ENCODE results near the gene GLP1R. TPM values are rescaled to one million over a fixed set of nuclear protein-coding genes. Genes with fewer than 3 reads are reported as not detected.

Gene GLP1R
- polyA plus RNA-seq, 2 of the 4 experiments (the other 2 are of a cell fraction) = not detected

DNA sequence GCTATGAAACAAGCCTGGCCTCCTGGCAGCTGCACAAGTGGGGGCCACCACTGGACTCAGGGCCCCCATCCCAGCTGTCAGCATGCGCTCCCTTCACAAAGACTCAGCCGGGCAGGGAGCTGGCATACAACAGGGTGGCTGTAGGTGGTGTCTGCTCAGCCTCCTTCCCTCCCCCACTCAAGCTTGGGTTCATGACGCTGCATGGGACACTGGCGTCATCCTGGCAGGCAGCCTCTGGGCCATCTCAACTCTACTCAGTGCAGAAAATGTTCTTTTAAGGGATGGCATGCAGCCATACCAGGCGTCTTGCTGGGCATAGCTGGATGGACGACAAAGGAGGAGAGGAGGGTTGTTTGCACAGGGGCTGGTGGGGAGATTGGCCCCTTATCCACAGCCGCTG, 35.9 kb downstream of the GLP1R start:
- ChIA-PET CTCF (interaction anchor here (1.0 kb wide), 1 partner anchor 9 kb away, joined by 4 read pairs; no protein-coding TSS in a partner anchor), POLR2A (no interaction called here)
- Histone ChIP-seq H3K4me3 (no peak overlapping the region), H3K4me2 (no peak overlapping the region), H3K27ac (no peak overlapping the region), H3K4me1 (no peaks in the 10 kb centered on the region), H3K9me3 (no peaks in the 10 kb centered on the region)
- no peak for DNase-seq (ENCODE audit: low read depth in 1 of 2, low spot score in 1 of 2)
- no peak for FAIRE-seq
- ATAC-seq = no peak
- TF ChIP-seq ESRRA (IDR thresholded peaks at IDR 0.05; ENCODE audit: borderline replicate concordance, low read length) (no peak), E2F6 (IDR thresholded peaks at IDR 0.05; ENCODE audit: borderline replicate concordance, low read depth) (no peak), CHD4 (IDR thresholded peaks at IDR 0.05; ENCODE audit: borderline replicate concordance) (no peak)
- TF ChIP-seq, protein P1, sequence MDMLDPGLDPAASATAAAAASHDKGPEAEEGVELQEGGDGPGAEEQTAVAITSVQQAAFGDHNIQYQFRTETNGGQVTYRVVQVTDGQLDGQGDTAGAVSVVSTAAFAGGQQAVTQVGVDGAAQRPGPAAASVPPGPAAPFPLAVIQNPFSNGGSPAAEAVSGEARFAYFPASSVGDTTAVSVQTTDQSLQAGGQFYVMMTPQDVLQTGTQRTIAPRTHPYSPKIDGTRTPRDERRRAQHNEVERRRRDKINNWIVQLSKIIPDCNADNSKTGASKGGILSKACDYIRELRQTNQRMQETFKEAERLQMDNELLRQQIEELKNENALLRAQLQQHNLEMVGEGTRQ (IDR thresholded peaks at IDR 0.05) = no peak
- 33% methylated on average over 2 of the region's 7 CpGs for WGBS (ENCODE audit: missing lambda C conversion rate)

GRCh38 chr6:39085129-39085797, 36.7 kb downstream of the GLP1R start:
- FAIRE-seq (no peak), ATAC-seq (no peak), DNase-seq (ENCODE audit: low read depth in 1 of 2, low spot score in 1 of 2) (no peak)
- Histone ChIP-seq H3K4me2 (no peak overlapping the region), H3K27ac (no peak overlapping the region), H3K4me3 (no peak overlapping the region), H3K9me3 (no peaks in the 10 kb centered on the region), H3K4me1 (no peaks in the 10 kb centered on the region)
- CTCF ChIA-PET = no interaction called here
- TF ChIP-seq RARB (CRISPR knock-in tag; IDR thresholded peaks at IDR 0.05) = no peak
- no peak for TF ChIP-seq MAZ (IDR thresholded peaks at IDR 0.05; ENCODE audit: borderline replicate concordance, low read depth, low read length)
- TF ChIP-seq HOXB5 (CRISPR knock-in tag; IDR thresholded peaks at IDR 0.05) = no peak
- TF ChIP-seq PHF8 (IDR thresholded peaks at IDR 0.05; ENCODE audit: borderline replicate concordance, low read depth) = no peak
- no peak for TF ChIP-seq CHD2 (IDR thresholded peaks at IDR 0.05; ENCODE audit: low read length, partially characterized antibody)
- no peak for TF ChIP-seq E2F6 (IDR thresholded peaks at IDR 0.05; ENCODE audit: borderline replicate concordance, low read depth)
- no peak for TF ChIP-seq SMC3 (IDR thresholded peaks at IDR 0.05)
- no peak for TF ChIP-seq EHF (CRISPR knock-in tag; IDR thresholded peaks at IDR 0.05)
- no peak for TF ChIP-seq CBX2 (IDR thresholded peaks at IDR 0.05; ENCODE audit: borderline replicate concordance, low read depth)
- no peak for TF ChIP-seq TP53 (CRISPR knock-in tag; IDR thresholded peaks at IDR 0.05)
- TF ChIP-seq ZNF302 (CRISPR knock-in tag; IDR thresholded peaks at IDR 0.05) = no peak
- TF ChIP-seq NPAS2 (CRISPR knock-in tag; IDR thresholded peaks at IDR 0.05; ENCODE audit: borderline replicate concordance) = no peak
- TF ChIP-seq ESRRA (IDR thresholded peaks at IDR 0.05; ENCODE audit: borderline replicate concordance, low read length) = no peak
- TF ChIP-seq, protein P2, sequence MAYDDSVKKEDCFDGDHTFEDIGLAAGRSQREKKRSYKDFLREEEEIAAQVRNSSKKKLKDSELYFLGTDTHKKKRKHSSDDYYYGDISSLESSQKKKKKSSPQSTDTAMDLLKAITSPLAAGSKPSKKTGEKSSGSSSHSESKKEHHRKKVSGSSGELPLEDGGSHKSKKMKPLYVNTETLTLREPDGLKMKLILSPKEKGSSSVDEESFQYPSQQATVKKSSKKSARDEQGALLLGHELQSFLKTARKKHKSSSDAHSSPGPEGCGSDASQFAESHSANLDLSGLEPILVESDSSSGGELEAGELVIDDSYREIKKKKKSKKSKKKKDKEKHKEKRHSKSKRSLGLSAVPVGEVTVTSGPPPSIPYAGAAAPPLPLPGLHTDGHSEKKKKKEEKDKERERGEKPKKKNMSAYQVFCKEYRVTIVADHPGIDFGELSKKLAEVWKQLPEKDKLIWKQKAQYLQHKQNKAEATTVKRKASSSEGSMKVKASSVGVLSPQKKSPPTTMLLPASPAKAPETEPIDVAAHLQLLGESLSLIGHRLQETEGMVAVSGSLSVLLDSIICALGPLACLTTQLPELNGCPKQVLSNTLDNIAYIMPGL (CRISPR knock-in tag; IDR thresholded peaks at IDR 0.05; ENCODE audit: borderline replicate concordance) = no peak
- 44% methylated on average over 5 of the region's 5 CpGs for WGBS (ENCODE audit: missing lambda C conversion rate)
- POLR2A ChIA-PET = no interaction called here

DNA sequence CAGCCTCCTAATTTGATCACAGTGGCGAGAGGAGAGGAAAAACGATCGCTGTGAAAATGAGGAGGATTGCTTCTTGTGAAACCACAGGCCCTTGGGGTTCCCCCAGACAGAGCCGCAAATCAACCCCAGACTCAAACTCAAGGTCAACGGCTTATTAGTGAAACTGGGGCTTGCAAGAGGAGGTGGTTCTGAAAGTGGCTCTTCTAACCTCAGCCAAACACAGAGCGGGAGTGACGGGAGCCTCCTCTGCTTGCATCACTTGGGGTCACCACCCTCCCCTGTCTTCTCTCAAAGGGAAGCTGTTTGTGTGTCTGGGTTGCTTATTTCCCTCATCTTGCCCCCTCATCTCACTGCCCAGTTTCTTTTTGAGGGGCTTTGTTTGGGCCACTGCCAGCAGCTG, 37.7 kb downstream of the GLP1R start:
- Histone ChIP-seq H3K4me1 (no peaks in the 10 kb centered on the region), H3K27ac (no peak overlapping the region), H3K9me3 (no peaks in the 10 kb centered on the region), H3K4me2 (no peak overlapping the region), H3K4me3 (no peak overlapping the region)
- POLR2A ChIA-PET = no interaction called here
- ATAC-seq = no peak
- no peak for DNase-seq (ENCODE audit: low read depth in 1 of 2, low spot score in 1 of 2)
- CTCF ChIA-PET = interaction anchor here (1.1 kb wide), 1 partner anchor 16 kb away, joined by 3 read pairs; no protein-coding TSS in a partner anchor
- TF ChIP-seq CHD2 (IDR thresholded peaks at IDR 0.05; ENCODE audit: low read length, partially characterized antibody) (no peak), HOXA7 (CRISPR knock-in tag; IDR thresholded peaks at IDR 0.05) (no peak), ZFP36 (IDR thresholded peaks at IDR 0.05; ENCODE audit: borderline replicate concordance, partially characterized antibody) (no peak), MYC (IDR thresholded peaks at IDR 0.05; ENCODE audit: borderline replicate concordance, low read length) (no peak), TFCP2L1 (CRISPR knock-in tag; IDR thresholded peaks at IDR 0.05) (no peak)
- TF ChIP-seq, protein P3, sequence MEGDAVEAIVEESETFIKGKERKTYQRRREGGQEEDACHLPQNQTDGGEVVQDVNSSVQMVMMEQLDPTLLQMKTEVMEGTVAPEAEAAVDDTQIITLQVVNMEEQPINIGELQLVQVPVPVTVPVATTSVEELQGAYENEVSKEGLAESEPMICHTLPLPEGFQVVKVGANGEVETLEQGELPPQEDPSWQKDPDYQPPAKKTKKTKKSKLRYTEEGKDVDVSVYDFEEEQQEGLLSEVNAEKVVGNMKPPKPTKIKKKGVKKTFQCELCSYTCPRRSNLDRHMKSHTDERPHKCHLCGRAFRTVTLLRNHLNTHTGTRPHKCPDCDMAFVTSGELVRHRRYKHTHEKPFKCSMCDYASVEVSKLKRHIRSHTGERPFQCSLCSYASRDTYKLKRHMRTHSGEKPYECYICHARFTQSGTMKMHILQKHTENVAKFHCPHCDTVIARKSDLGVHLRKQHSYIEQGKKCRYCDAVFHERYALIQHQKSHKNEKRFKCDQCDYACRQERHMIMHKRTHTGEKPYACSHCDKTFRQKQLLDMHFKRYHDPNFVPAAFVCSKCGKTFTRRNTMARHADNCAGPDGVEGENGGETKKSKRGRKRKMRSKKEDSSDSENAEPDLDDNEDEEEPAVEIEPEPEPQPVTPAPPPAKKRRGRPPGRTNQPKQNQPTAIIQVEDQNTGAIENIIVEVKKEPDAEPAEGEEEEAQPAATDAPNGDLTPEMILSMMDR (IDR thresholded peaks at IDR 0.05) = no peak
- 47% methylated on average over 7 of the region's 7 CpGs for WGBS (ENCODE audit: missing lambda C conversion rate)
- FAIRE-seq = no peak

Measured in A549 (cell line).